ENCODE results near the gene FRA10AC1.

DNA sequence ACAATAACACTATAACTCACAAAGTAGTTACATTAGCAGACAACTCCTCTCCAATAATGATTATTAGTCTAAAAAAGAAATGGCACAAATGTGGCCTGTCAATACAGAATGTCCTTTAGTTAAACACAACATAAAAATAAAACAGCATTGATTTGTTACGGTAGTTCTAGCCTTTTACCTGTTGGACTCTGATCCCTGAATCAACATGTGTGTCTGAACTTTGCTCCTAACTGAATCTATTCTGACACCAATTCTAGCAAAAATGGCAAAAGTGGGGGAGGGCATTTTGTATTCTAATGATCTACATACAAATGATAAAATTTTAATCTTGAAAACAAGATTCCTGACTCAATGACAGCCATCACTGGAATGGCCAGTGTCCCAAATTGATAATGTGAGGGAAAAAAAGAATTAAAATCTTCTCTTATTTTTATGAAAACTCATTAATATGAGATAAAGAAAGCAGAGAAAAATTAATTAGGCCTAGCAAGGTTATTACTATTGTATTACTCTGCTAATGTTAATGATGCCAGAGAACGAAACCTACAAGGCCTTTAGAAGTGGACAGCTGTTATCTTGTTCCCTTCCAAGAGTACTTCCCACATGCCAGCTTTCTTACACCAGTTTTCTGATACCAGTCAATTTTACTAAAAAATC is 30.2 kb downstream of the FRA10AC1 start:
- no peak for TF ChIP-seq POLR2AphosphoS5 (IDR thresholded peaks at IDR 0.05)
- TF ChIP-seq, protein P1, sequence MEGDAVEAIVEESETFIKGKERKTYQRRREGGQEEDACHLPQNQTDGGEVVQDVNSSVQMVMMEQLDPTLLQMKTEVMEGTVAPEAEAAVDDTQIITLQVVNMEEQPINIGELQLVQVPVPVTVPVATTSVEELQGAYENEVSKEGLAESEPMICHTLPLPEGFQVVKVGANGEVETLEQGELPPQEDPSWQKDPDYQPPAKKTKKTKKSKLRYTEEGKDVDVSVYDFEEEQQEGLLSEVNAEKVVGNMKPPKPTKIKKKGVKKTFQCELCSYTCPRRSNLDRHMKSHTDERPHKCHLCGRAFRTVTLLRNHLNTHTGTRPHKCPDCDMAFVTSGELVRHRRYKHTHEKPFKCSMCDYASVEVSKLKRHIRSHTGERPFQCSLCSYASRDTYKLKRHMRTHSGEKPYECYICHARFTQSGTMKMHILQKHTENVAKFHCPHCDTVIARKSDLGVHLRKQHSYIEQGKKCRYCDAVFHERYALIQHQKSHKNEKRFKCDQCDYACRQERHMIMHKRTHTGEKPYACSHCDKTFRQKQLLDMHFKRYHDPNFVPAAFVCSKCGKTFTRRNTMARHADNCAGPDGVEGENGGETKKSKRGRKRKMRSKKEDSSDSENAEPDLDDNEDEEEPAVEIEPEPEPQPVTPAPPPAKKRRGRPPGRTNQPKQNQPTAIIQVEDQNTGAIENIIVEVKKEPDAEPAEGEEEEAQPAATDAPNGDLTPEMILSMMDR (IDR thresholded peaks at IDR 0.05): no peak

Data from transverse colon (tissue), 4 donors.